SK-N-SH (cell line): ENCODE data around the gene SMPDL3A. TPM values are rescaled to one million over a fixed set of nuclear protein-coding genes. Genes with fewer than 3 reads are reported as not detected.

Source experiments
- CTCF ChIA-PET: fragments of 300-600, 350-600 bp; formaldehyde crosslinking; extraction: SDS; loops from one replicate; lab custom pipeline; 2021; lab: Yijun Ruan, JAX
- POLR2A ChIA-PET: fragments of 350-600 bp; sonication (Branson Sonifier 250); formaldehyde crosslinking; extraction: SDS; loops from one replicate; lab custom pipeline; 2020; ENCODE audit warnings: antibody characterized with exemption, inconsistent platforms; lab: Yijun Ruan, JAX
- DNase-seq: peaks from one replicate; pipeline ENCODE4 v3.0.0; 2012
- H2AFZ ChIP-seq: fragments of 200-600 bp; sonication (generic); 2 replicates; pipeline ENCODE4 v1.8.1; 2016; ENCODE audit warnings: antibody characterized with exemption, mild to moderate bottlenecking, low read depth
- H3F3A ChIP-seq: fragments of 200-600 bp; sonication (generic); replicated peaks from 2 replicates; pipeline ENCODE3; 2016; ENCODE audit warnings: antibody characterized with exemption, mild to moderate bottlenecking; ENCODE audit not compliant: insufficient read depth
- H3K27ac ChIP-seq, 2 experiments: fragments of 200-500 bp in 1 of 2; fragments of 200-600 bp in 1 of 2; sonication (Bioruptor generic) in 1 of 2; sonication (generic), shearing (Covaris generic) in 1 of 2; 2 replicates each; pipeline versions ENCODE4 v1.5.1 to v1.6.1; 2014 to 2016; ENCODE audit warnings: low read depth in 2 of 2, inconsistent platforms in 1 of 2, low read length in 1 of 2, mild to moderate bottlenecking in 1 of 2, mixed read lengths in 1 of 2
- H3K27me3 ChIP-seq: fragments of 200-600 bp; sonication (generic), shearing (Covaris generic); 2 replicates; pipeline ENCODE4 v1.6.1; 2016; ENCODE audit warnings: mixed run types; ENCODE audit not compliant: insufficient read depth
- H3K36me3 ChIP-seq, 2 experiments: fragments of 200-500 bp in 1 of 2; fragments of 200-600 bp in 1 of 2; sonication (Bioruptor generic) in 1 of 2; sonication (generic) in 1 of 2; replicated peaks in 1 of 2; 2 replicates each; pipeline versions ENCODE3 to v1.5.1; 2014 to 2016; ENCODE audit warnings: low read length in 1 of 2, mild to moderate bottlenecking in 1 of 2; ENCODE audit not compliant: insufficient read depth in 2 of 2, control insufficient read depth in 1 of 2
- H3K4me1 ChIP-seq, 2 experiments: fragments of 200-500 bp in 1 of 2; fragments of 200-600 bp in 1 of 2; sonication (Bioruptor generic) in 1 of 2; sonication (generic), shearing (Covaris generic) in 1 of 2; 2 replicates each; pipeline versions ENCODE4 v1.5.1 to v1.6.1; 2014 to 2016; ENCODE audit warnings: low read depth in 1 of 2, low read length in 1 of 2, mixed run types in 1 of 2; ENCODE audit not compliant: insufficient read depth in 2 of 2, control insufficient read depth in 1 of 2
- H3K4me2 ChIP-seq: fragments of 200-600 bp; sonication (generic), shearing (Covaris generic); 2 replicates; pipeline ENCODE4 v1.6.1; 2017; ENCODE audit warnings: mixed run types
- H3K4me3 ChIP-seq, 2 experiments: fragments of 200-500 bp in 1 of 2; fragments of 200-600 bp in 1 of 2; sonication (Bioruptor generic) in 1 of 2; sonication (generic), shearing (Covaris generic) in 1 of 2; 2 replicates each; pipeline versions ENCODE4 v1.5.1 to v1.8.1; 2014 to 2016; ENCODE audit warnings: low read depth in 2 of 2, inconsistent platforms in 1 of 2, low read length in 1 of 2, mild to moderate bottlenecking in 1 of 2, mixed read lengths in 1 of 2, moderate library complexity in 1 of 2
- H3K79me2 ChIP-seq: fragments of 200-600 bp; sonication (generic); 2 replicates; pipeline ENCODE4 v1.8.1; 2017; ENCODE audit warnings: mild to moderate bottlenecking; ENCODE audit not compliant: insufficient read depth
- H3K9ac ChIP-seq: fragments of 200-600 bp; sonication (generic); 2 replicates; pipeline ENCODE4 v1.6.1; 2017; ENCODE audit warnings: mixed run types
- H3K9me2 ChIP-seq: fragments of 200-600 bp; sonication (generic); 2 replicates; pipeline ENCODE4 v1.6.1; 2017; ENCODE audit warnings: mixed run types
- H3K9me3 ChIP-seq: fragments of 200-600 bp; sonication (generic); 2 replicates; pipeline ENCODE4 v1.6.1; 2017; ENCODE audit warnings: mixed run types, mild to moderate bottlenecking, moderate library complexity
- H4K20me1 ChIP-seq: fragments of 200-600 bp; sonication (generic); 2 replicates; pipeline ENCODE4 v1.6.1; 2017; ENCODE audit warnings: mild to moderate bottlenecking, mixed run types; ENCODE audit not compliant: insufficient read depth
- CHD2 ChIP-seq: fragments of 150-350 bp; IDR thresholded peaks from 2 replicates; pipeline ENCODE4 v1.6.1; 2018; ENCODE audit warnings: low read length; ENCODE audit not compliant: partially characterized antibody
- ELF1 ChIP-seq: IDR thresholded peaks from 2 replicates; pipeline ENCODE4 v1.4.0; 2012
- EP300 ChIP-seq, 2 experiments: IDR thresholded peaks; 2 replicates each; pipeline versions ENCODE4 v1.4.0 to v1.6.1; 2012; ENCODE audit warnings: borderline replicate concordance in 1 of 2, low read depth in 1 of 2, low read length in 1 of 2
- FOXJ3 ChIP-seq: sonication (generic); formaldehyde crosslinking; IDR thresholded peaks from 2 replicates; pipeline ENCODE4 v1.5.1; 2020; ENCODE audit warnings: mild to moderate bottlenecking, missing genetic modification reagents
- IRF3 ChIP-seq: fragments of 150-350 bp; IDR thresholded peaks from 2 replicates; pipeline ENCODE4 v1.6.1; 2016; ENCODE audit warnings: mild to moderate bottlenecking, low read depth, low read length
- JUND ChIP-seq: IDR thresholded peaks from 2 replicates; pipeline ENCODE4 v1.4.0; 2012
- MXI1 ChIP-seq: IDR thresholded peaks from 2 replicates; pipeline ENCODE4 v1.6.1; 2012; ENCODE audit warnings: mild to moderate bottlenecking, low read depth, low read length, improper control_type of control experiment
- NFIC ChIP-seq: IDR thresholded peaks from 2 replicates; pipeline ENCODE4 v1.4.0; 2012; ENCODE audit warnings: borderline replicate concordance
- RAD21 ChIP-seq: IDR thresholded peaks from 2 replicates; pipeline ENCODE4 v1.6.1; 2012; ENCODE audit warnings: mild to moderate bottlenecking, low read length
- RCOR1 ChIP-seq: fragments of 150-350 bp; IDR thresholded peaks from 2 replicates; pipeline ENCODE4 v1.6.1; 2017; ENCODE audit warnings: antibody characterized with exemption, low read length
- REST ChIP-seq: IDR thresholded peaks from 2 replicates; pipeline ENCODE4 v1.6.1; 2012; ENCODE audit warnings: mild to moderate bottlenecking, low read depth, low read length, moderate library complexity
- SIN3A ChIP-seq: IDR thresholded peaks from 2 replicates; pipeline ENCODE4 v1.6.1; 2012; ENCODE audit warnings: low read depth, mild to moderate bottlenecking, low read length, moderate library complexity, borderline replicate concordance
- TAF1 ChIP-seq: IDR thresholded peaks from 2 replicates; pipeline ENCODE4 v1.6.1; 2012; ENCODE audit warnings: low read depth, mild to moderate bottlenecking, low read length, moderate library complexity, borderline replicate concordance
- TCF12 ChIP-seq: IDR thresholded peaks from 2 replicates; pipeline ENCODE4 v1.4.0; 2012
- USF1 ChIP-seq: IDR thresholded peaks from 2 replicates; pipeline ENCODE4 v1.4.0; 2012; ENCODE audit warnings: low read depth, borderline replicate concordance
- ZBTB33 ChIP-seq: IDR thresholded peaks from 2 replicates; pipeline ENCODE4 v1.4.0; 2012; ENCODE audit warnings: low read depth, borderline replicate concordance
- WGBS: methylation state at CpG from one replicate; pipeline ENCODE4 v1.1.6; 2017; ENCODE audit warnings: low lambda C conversion rate; 5-methylcytosine and 5-hydroxymethylcytosine counted together
- polyA plus RNA-seq, 3 experiments: library from polyadenylated mRNA; depleted of rRNA; stranded (reverse); fragments of >200 nt; gene quantifications; 2 replicates each; pipeline ENCODE4 v1.2.3, GENCODE V29; 2012
- TF ChIP-seq, protein P1 (sequence below): fragments of 150-350 bp; IDR thresholded peaks from 2 replicates; pipeline ENCODE4 v1.6.1; 2017; ENCODE audit warnings: antibody characterized with exemption, low read length, low read depth, borderline replicate concordance

The SMPDL3A gene
- polyA plus RNA-seq, 1 of the 3 experiments (the other 2 are of a cell fraction), result 2.0 TPM

- no peak for TF ChIP-seq ZBTB33
- TF ChIP-seq TCF12, result no peak
- TF ChIP-seq USF1, result no peak
- no peak for TF ChIP-seq RAD21
Measured at GRCh38 chr6:122821095-122821494, 32.0 kb downstream of the SMPDL3A start (continued).

DNA sequence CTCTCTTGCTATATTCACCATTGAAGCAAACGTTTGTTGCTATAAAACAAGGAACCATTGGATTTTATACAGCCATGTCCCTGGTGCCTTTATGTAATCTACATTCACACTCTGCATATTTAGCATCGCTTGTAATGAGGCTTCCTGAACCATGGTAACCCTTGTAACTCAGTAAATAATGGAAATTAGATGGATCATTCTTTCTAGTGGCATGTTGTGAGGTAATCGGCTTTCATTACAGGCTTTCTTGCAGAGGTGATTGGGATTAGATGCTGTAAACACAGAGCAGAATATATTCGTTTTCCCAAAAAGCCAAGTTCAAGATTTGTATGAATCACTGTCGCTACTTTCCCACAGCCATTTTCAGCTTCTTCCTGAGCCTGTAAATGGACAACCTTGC lies 36.1 kb downstream of the SMPDL3A start:
- H3K9me2 ChIP-seq, result no peaks in the 10 kb centered on the region
- no peak overlapping the region for H3K9ac ChIP-seq
- no peak overlapping the region for H3K4me3 ChIP-seq
- H3K36me3 ChIP-seq, result no peaks in the 10 kb centered on the region
- ChIA-PET POLR2A (no interaction called here), CTCF (interaction anchor here (1.3 to 1.6 kb wide), 2 partner anchors 44 to 333 kb away, joined by 3 to 4 read pairs; no protein-coding TSS in a partner anchor)
- H3K9me3 ChIP-seq, result no peaks in the 10 kb centered on the region
- no peak overlapping the region for H3K27ac ChIP-seq
- no peaks in the 10 kb centered on the region for H4K20me1 ChIP-seq
- no peaks in the 10 kb centered on the region; the same call in 1 of the 2 replicates for H3K27me3 ChIP-seq
- H2AFZ ChIP-seq, result no peak overlapping the region
- no peaks in the 10 kb centered on the region for H3K79me2 ChIP-seq
- no peak for DNase-seq
- no peak for TF ChIP-seq JUND
- WGBS, result 28% methylated on average over 5 of the region's 5 CpGs
- H3F3A ChIP-seq, result no peaks in the 10 kb centered on the region
- no peak overlapping the region for H3K4me2 ChIP-seq
- no peaks in the 10 kb centered on the region for H3K4me1 ChIP-seq

DNA sequence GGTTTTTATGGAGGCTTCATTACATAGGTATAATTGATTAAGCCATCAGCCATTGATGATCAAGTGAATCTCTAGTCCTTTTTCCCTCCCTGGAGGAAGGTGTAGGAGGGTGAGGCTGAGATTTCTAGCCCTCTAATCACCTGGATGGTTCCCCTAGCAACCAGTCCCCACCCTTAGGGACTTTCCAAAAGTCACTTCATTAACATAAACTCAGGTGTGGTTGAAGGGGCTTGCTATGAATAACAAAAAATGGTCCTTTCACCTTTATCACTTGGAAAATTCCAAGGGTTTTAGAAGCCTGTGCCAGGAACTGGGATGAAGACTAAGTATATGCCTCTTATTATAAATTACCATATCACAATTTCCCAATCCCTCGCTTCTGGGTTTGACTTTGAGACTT lies 40.4 kb downstream of the SMPDL3A start:
- Histone ChIP-seq H2AFZ (no peak overlapping the region), H3K79me2 (no peaks in the 10 kb centered on the region), H3K36me3 (no peaks in the 10 kb centered on the region), H3K9ac (no peak overlapping the region), H3K4me2 (no peak overlapping the region), H3K9me2 (no peaks in the 10 kb centered on the region), H3F3A (no peaks in the 10 kb centered on the region), H3K4me3 (no peak overlapping the region), H3K27ac (no peak overlapping the region), H3K27me3 (peaks cover 5% of the 10 kb centered on the region; the same call in 1 of the 2 replicates), H4K20me1 (no peaks in the 10 kb centered on the region), H3K9me3 (no peaks in the 10 kb centered on the region), H3K4me1 (no peaks in the 10 kb centered on the region; a peak in 1 of 4 replicates)
- ChIA-PET POLR2A (no interaction called here), CTCF (no interaction called here)
- 0% methylated on average over 1 of the region's 1 CpG for WGBS
- DNase-seq, result no peak
- TF ChIP-seq EP300 (IDR thresholded peaks at IDR 0.05; ENCODE audit: borderline replicate concordance in 1 of 2, low read depth in 1 of 2, low read length in 1 of 2), result no peak
- no peak for TF ChIP-seq FOXJ3 (CRISPR knock-in tag)
- no peak for TF ChIP-seq SIN3A
- TF ChIP-seq IRF3, result no peak
- TF ChIP-seq NFIC, result no peak
- TF ChIP-seq CHD2, result no peak
- TF ChIP-seq ELF1, result no peak
- TF ChIP-seq, protein P1, sequence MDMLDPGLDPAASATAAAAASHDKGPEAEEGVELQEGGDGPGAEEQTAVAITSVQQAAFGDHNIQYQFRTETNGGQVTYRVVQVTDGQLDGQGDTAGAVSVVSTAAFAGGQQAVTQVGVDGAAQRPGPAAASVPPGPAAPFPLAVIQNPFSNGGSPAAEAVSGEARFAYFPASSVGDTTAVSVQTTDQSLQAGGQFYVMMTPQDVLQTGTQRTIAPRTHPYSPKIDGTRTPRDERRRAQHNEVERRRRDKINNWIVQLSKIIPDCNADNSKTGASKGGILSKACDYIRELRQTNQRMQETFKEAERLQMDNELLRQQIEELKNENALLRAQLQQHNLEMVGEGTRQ, result no peak
- no peak for TF ChIP-seq TAF1
- TF ChIP-seq TCF12, result no peak
- TF ChIP-seq MXI1, result no peak
- TF ChIP-seq REST, result no peak
- TF ChIP-seq RCOR1, result no peak
